Esophagus muscularis mucosa (tissue), 4 donors: ENCODE data around the gene SMG6.

Experiments used
- CTCF ChIP-seq, 3 experiments: fragments of 200-600 bp in 2 of 3; fragments of 450-650 bp in 1 of 3; sonication (generic) in 2 of 3; IDR thresholded peaks; one replicate each; pipeline ENCODE4 v1.5.1; 2017 to 2019; ENCODE audit warnings: antibody characterized with exemption in 3 of 3, mild to moderate bottlenecking in 2 of 3, moderate library complexity in 1 of 3
- EP300 ChIP-seq: sonication (generic); formaldehyde crosslinking; IDR thresholded peaks from one replicate; pipeline ENCODE4 v1.6.1; 2017; ENCODE audit warnings: antibody characterized with exemption
- POLR2A ChIP-seq: fragments of 450-650 bp; IDR thresholded peaks from one replicate; pipeline ENCODE4 v1.6.1; 2017; ENCODE audit warnings: antibody characterized with exemption, moderate library complexity, mild to moderate bottlenecking, low read depth
- POLR2AphosphoS5 ChIP-seq, 2 donors: sonication (generic); formaldehyde crosslinking; IDR thresholded peaks; one replicate each; pipeline ENCODE4 v1.6.1; 2017; ENCODE audit warnings: antibody characterized with exemption in 2 of 2

GRCh38 chr17:2194889-2195335, 108.7 kb downstream of the SMG6 start:
- TF ChIP-seq CTCF (IDR thresholded peaks at IDR 0.05) (no peak), POLR2A (no peak), POLR2AphosphoS5 (IDR thresholded peaks at IDR 0.05) (no peak), EP300 (no peak)
